Upper lobe of left lung (tissue), 6 donors: ENCODE results near the gene CTSZ. TPM values are rescaled to one million over a fixed set of nuclear protein-coding genes. Genes with fewer than 3 reads are reported as not detected.
A peak's percentile ranks its signal among the peaks of the same experiment; 100 is the strongest.
"Not testable (repeated sequence)": the region's sequence is repeated elsewhere in the genome, so short reads cannot be mapped to it uniquely, and the experiment has no call there.

Experiments
- ATAC-seq, 2 donors: fragments of 200-7000 bp; cut with Tn5 transposase; one replicate each; pipeline ENCODE4 v1.9.1; 2022; ENCODE audit warnings: mild to moderate bottlenecking in 2 of 2, moderate library complexity in 2 of 2; ENCODE audit not compliant: low FRiP score in 2 of 2
- DNase-seq, 2 donors: peaks; one replicate each; pipeline ENCODE4 v3.0.0-alpha.2; 2019 to 2020
- H3K27ac ChIP-seq, 4 donors: fragments of 200-600 bp; sonication (generic); one replicate each; pipeline ENCODE4 v1.5.1; 2016 to 2019
- H3K27me3 ChIP-seq, 4 donors: fragments of 200-600 bp; sonication (generic); one replicate each; pipeline ENCODE4 v1.5.1; 2017 to 2019
- H3K36me3 ChIP-seq, 4 donors: fragments of 200-600 bp; sonication (generic); one replicate each; pipeline ENCODE4 v1.5.1; 2016 to 2019
- H3K4me1 ChIP-seq, 4 donors: fragments of 200-600 bp; sonication (generic); one replicate each; pipeline ENCODE4 v1.5.1; 2018 to 2019
- H3K4me3 ChIP-seq, 4 donors: fragments of 200-600 bp; sonication (generic); one replicate each; pipeline ENCODE4 v1.5.1; 2017 to 2019; ENCODE audit warnings: mild to moderate bottlenecking in 2 of 4, moderate library complexity in 1 of 4
- H3K9me3 ChIP-seq, 4 donors: fragments of 200-600 bp; sonication (generic); one replicate each; pipeline ENCODE4 v1.5.1; 2018 to 2019
- EP300 ChIP-seq, 4 donors: sonication (generic); formaldehyde crosslinking; IDR thresholded peaks; one replicate each; pipeline ENCODE4 v1.5.1; 2017; ENCODE audit warnings: antibody characterized with exemption in 4 of 4, control low read depth in 2 of 4
- POLR2A ChIP-seq, 4 donors: fragments of 450-650 bp; IDR thresholded peaks; one replicate each; pipeline ENCODE4 v1.5.1; 2016 to 2017; ENCODE audit warnings: antibody characterized with exemption in 4 of 4, mild to moderate bottlenecking in 2 of 4
- POLR2AphosphoS5 ChIP-seq, 2 donors: sonication (generic); formaldehyde crosslinking; IDR thresholded peaks; one replicate each; pipeline ENCODE4 v1.5.1; 2017; ENCODE audit warnings: antibody characterized with exemption in 2 of 2
- WGBS, 2 donors: methylation state at CpG; one replicate each; pipeline ENCODE4 v1.1.5; 2017 to 2018; 5-methylcytosine and 5-hydroxymethylcytosine counted together
- total RNA-seq, 6 donors: library from RNA; depleted of rRNA in 4 of 6; stranded (reverse); fragments of >200 nt in 4 of 6; gene quantifications; one replicate each; pipeline versions ENCODE4 v1.1.0 to v1.2.1, GENCODE V29; 2016 to 2021
- TF ChIP-seq, protein P1 (sequence below), 6 experiments: fragments of 450-650 bp in 4 of 6; fragments of 200-600 bp in 2 of 6; sonication (generic) in 2 of 6; IDR thresholded peaks; one replicate each; pipeline ENCODE4 v1.5.1; 2016 to 2019; ENCODE audit warnings: antibody characterized with exemption in 6 of 6
- donor health status: DM: no; HTN: no; CAD: no; lungs with moderate emphysema.
- donor health status: DM: no; HTN: yes; CAD: no; lungs with severe emphysema.

The CTSZ gene
- total RNA-seq, 6 donors from 2014 or later: 196 to 503 (median 397) TPM

DNA sequence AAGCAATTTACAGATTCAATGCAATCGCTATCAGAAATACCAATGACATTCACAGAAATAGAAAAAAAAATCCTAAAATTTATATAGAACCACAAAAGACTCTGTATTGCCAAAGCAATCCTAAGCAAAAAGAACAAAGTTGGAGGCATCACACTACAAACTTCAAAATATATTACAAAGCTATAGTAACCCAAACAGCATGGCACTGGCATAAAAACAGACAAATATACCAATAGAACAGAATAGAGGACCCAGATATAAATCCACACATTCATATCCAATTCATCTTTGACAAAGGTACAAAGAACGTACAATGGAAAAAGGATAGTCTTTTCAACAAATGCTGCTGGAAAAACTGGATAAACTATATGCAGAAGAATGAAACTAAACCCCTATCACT is 37.6 kb downstream of the CTSZ start:
- WGBS, 2 donors: 67 to 90% methylated on average over 2 of the region's 2 CpGs
- no peaks in the 10 kb centered on the region for H3K27me3 ChIP-seq
- H3K4me1 ChIP-seq: no peaks in the 10 kb centered on the region
- ATAC-seq: no peak
- TF ChIP-seq, protein P1, sequence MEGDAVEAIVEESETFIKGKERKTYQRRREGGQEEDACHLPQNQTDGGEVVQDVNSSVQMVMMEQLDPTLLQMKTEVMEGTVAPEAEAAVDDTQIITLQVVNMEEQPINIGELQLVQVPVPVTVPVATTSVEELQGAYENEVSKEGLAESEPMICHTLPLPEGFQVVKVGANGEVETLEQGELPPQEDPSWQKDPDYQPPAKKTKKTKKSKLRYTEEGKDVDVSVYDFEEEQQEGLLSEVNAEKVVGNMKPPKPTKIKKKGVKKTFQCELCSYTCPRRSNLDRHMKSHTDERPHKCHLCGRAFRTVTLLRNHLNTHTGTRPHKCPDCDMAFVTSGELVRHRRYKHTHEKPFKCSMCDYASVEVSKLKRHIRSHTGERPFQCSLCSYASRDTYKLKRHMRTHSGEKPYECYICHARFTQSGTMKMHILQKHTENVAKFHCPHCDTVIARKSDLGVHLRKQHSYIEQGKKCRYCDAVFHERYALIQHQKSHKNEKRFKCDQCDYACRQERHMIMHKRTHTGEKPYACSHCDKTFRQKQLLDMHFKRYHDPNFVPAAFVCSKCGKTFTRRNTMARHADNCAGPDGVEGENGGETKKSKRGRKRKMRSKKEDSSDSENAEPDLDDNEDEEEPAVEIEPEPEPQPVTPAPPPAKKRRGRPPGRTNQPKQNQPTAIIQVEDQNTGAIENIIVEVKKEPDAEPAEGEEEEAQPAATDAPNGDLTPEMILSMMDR (IDR thresholded peaks at IDR 0.05): no peak
- peaks cover 0 to 4% (median 0%) of the 10 kb centered on the region in 4 donors for H3K9me3 ChIP-seq
- no peak overlapping the region for H3K27ac ChIP-seq
- DNase-seq: no peak
- H3K4me3 ChIP-seq: no peak overlapping the region
- H3K36me3 ChIP-seq: no peaks in the 10 kb centered on the region

DNA sequence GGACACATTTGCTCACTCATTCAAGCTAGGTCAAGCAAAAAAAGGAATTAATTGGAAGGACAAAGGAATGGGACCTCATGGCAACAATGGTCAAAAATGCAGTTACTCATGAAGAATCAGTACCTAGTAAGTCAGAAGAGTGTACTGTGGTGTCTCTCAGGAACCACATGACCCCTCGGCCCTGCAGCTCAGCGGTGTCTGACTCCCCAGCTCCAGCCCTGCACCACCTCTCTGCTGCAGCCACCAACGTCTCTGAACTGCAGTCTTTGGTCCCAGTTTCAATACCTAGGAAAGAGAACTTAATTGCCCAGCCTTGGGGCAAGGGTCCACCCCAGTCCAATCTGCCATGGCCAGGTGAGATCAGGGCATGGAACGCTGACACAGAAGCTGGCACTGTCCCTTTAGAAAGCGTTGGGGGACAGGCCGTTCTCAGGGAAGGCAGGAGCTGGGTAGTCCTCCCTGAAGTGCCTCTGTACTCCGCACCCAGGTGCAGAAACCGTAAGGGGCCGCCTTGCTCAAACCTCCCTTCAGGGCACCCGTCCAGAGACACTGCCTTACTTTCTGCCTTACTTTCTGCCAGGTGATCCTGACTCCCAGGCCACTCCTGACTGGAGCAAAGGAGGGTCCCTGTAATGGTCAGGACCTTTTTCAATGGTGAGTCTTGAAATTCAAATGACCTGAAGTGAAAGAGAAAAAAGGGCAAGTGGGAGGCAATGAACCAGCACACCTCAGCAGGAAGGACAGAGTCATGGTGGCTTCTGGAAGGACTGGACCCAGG is 39.2 kb downstream of the CTSZ start:
- DNase-seq (peak in 1 of 2 donors; percentile 22), ATAC-seq (peak in 1 of 2 donors; percentile 37)
- TF ChIP-seq, protein P1 (IDR thresholded peaks at IDR 0.05): no peak
- TF ChIP-seq POLR2A (IDR thresholded peaks at IDR 0.05) (no peak), POLR2AphosphoS5 (IDR thresholded peaks at IDR 0.05) (no peak), EP300 (IDR thresholded peaks at IDR 0.05) (no peak)
- H3K27ac ChIP-seq: no peak overlapping the region
- WGBS, 2 donors: 75 to 85% methylated on average over 9 to 10 of the region's 10 CpGs
- H3K4me1 ChIP-seq: no peaks in the 10 kb centered on the region
- H3K4me3 ChIP-seq: no peak overlapping the region
- H3K36me3 ChIP-seq: no peaks in the 10 kb centered on the region
- H3K9me3 ChIP-seq: peaks cover 0 to 4% (median 0%) of the 10 kb centered on the region in 4 donors
- H3K27me3 ChIP-seq: no peaks in the 10 kb centered on the region

GRCh38 chr20:58965270-58966064 is 41.6 kb downstream of the CTSZ start:
- DNase-seq: no peak
- Histone ChIP-seq H3K27ac (no peak overlapping the region), H3K9me3 (peaks cover 0 to 4% (median 0%) of the 10 kb centered on the region in 4 donors), H3K4me3 (no peak overlapping the region), H3K4me1 (no peaks in the 10 kb centered on the region), H3K27me3 (no peaks in the 10 kb centered on the region), H3K36me3 (no peaks in the 10 kb centered on the region)
- TF ChIP-seq EP300 (IDR thresholded peaks at IDR 0.05) (no peak), POLR2A (IDR thresholded peaks at IDR 0.05) (no peak), POLR2AphosphoS5 (IDR thresholded peaks at IDR 0.05) (no peak)
- TF ChIP-seq, protein P1 (IDR thresholded peaks at IDR 0.05): no peak
- ATAC-seq: no peak
- 75 to 79% methylated on average over 10 to 14 of the region's 14 CpGs for WGBS, 2 donors

GRCh38 chr20:58963922-58964321 is 43.1 kb downstream of the CTSZ start:
- not testable (repeated sequence) for H3K27ac ChIP-seq, DNase-seq, H3K27me3 ChIP-seq, H3K36me3 ChIP-seq, H3K4me1 ChIP-seq, H3K4me3 ChIP-seq, ATAC-seq, H3K9me3 ChIP-seq
- 79 to 84% methylated on average over 5 of the region's 5 CpGs for WGBS, 2 donors

GRCh38 chr20:58963060-58963584 is 43.9 kb downstream of the CTSZ start:
- DNase-seq (no peak), ATAC-seq (no peak)
- Histone ChIP-seq H3K27ac (no peak overlapping the region), H3K4me1 (no peaks in the 10 kb centered on the region), H3K36me3 (no peaks in the 10 kb centered on the region), H3K4me3 (no peak overlapping the region), H3K27me3 (no peaks in the 10 kb centered on the region), H3K9me3 (no peaks in the 10 kb centered on the region)
- 81 to 86% methylated on average over 8 of the region's 8 CpGs for WGBS, 2 donors
- TF ChIP-seq POLR2AphosphoS5 (IDR thresholded peaks at IDR 0.05) (no peak), POLR2A (IDR thresholded peaks at IDR 0.05) (no peak), EP300 (IDR thresholded peaks at IDR 0.05) (no peak)
- TF ChIP-seq, protein P1 (IDR thresholded peaks at IDR 0.05): no peak
